Fibroblast of the conjunctiva (primary cell): ENCODE data around the gene ECEL1.
"Not testable (repeated sequence)": the region's sequence is repeated elsewhere in the genome, so short reads cannot be mapped to it uniquely, and the experiment has no call there.

Experiments
- DNase-seq: peaks from one replicate; pipeline ENCODE4 v3.0.0-alpha.2; 2010; ENCODE audit warnings: low read depth

The ECEL1 gene, protein sequence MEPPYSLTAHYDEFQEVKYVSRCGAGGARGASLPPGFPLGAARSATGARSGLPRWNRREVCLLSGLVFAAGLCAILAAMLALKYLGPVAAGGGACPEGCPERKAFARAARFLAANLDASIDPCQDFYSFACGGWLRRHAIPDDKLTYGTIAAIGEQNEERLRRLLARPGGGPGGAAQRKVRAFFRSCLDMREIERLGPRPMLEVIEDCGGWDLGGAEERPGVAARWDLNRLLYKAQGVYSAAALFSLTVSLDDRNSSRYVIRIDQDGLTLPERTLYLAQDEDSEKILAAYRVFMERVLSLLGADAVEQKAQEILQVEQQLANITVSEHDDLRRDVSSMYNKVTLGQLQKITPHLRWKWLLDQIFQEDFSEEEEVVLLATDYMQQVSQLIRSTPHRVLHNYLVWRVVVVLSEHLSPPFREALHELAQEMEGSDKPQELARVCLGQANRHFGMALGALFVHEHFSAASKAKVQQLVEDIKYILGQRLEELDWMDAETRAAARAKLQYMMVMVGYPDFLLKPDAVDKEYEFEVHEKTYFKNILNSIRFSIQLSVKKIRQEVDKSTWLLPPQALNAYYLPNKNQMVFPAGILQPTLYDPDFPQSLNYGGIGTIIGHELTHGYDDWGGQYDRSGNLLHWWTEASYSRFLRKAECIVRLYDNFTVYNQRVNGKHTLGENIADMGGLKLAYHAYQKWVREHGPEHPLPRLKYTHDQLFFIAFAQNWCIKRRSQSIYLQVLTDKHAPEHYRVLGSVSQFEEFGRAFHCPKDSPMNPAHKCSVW

DNA sequence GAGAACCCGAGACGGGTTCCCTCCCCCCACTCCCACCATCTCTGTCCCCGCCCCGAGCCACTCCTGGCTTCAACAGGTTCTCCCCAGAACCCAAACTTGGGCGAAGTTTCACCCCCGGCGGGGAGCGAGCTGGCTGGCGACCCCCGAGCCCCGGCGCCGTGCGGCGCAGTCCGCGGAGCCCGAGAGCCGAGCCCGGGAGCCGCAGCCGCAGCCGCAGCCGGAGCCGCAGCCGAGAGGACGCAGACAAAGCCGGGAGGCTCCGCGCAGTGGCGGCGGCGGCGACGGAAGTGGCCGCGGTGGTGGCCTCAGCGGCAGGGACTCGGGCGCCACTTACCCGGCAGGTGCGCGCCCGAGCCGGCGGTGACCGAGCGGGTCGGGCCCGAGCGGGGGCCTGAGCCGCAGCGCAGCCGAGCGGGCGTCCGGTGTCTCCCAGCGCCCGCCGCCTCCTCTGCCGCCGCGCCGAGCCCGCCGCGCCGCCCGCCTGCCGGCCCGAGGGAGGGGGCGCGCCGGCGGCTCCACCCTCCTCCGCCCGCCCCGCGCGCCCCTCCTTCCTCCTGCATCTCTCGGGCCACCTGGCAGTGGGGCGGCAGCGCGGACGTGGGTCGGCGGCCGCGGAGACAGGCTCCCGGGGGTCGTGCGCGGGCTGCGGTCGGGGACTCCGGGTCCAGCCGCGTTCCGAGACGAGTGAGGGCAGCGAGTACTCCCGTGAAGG is at the start of gene ECEL1:
ECEL1 (minus strand) TSS at position 450 of the 712 bp plus-strand sequence. CDS start 1,181 bp downstream, outside the sequence.
- DNase-seq: no peak

DNA sequence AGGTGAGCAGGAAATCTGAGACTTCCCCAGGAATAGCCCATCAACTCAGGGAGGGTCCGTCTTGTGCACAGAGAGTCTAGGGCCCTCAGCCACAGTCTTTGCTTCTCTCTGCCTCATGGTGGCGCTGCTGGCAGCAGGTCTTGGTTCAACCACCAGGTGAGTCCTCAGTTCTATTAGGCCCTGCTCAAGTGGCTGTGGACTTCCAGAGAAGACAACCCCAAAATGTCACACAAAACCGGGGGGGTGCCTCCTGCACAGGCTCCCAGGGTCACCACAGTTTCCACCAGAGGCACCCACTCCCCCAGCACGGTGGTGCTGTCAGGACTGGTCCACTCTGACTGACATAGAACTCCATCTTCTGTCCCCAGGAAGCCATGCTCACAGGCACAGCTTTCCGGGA is 49.4 kb upstream of the ECEL1 start:
- DNase-seq: no peak

DNA sequence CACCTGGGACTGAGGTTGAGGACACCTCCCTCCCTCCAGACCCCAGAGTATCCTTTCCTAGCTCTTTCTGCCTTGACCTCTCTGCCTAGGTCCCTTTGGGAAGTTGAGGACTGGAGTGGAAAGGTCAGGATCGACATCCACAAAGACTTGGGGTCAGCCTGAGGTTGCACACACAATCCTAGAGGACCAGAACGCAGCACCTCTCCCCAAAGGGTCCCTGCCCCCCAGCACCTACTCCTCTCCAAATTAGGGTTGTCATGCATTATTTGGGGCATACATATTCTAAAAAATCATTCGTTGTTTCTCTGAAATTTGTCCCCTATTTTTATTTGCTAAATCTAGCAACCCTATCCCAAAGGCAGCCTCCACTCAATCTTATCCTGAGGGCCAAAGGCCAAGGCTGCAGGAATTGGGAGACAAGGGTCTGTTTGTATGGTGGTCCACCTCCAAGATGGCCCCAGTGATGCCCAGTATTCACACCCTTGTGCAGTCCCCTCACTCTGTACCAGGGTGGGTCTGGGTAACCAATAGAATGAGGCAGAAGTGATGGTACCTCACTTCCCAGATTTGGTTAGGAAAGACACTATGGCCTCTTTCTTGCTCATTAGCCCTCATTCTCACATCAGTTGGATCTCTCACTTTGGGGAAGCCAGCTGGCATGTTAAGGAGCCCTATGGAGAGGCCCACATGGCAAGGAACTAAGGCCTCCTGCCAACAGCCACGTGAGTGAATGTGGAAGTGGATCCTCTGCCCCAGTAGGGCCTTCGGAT is 48.3 kb upstream of the ECEL1 start:
- no peak for DNase-seq

DNA sequence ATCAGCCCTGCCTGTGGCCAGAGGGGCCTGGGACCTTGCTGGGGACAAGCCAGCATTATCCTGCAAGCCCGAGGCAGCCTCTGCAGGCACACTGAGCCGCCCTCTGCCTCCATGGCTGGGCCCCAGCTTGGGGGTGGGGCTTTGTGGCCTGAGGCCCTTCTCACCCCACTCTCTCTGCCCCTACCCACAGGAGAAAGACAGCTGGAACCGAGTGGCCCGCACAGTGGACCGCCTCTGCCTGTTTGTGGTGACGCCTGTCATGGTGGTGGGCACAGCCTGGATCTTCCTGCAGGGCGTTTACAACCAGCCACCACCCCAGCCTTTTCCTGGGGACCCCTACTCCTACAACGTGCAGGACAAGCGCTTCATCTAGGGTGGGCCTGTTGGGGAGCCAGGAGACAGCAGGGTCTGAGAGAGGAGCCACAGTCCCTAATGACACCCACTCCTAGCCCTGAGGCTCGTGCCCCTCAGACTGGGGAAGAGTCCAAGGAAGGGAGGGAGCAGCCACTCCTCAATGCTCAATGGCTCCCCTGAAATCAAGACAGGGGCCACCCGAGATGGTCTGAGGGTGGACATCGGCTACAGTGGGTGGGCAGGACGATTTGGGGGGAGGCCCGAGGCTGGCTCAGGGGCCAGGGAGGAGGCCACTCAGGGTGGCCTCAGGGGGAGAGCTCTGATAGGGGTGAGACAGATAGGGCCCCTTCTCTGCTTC is 47.5 kb upstream of the ECEL1 start:
- no peak for DNase-seq

DNA sequence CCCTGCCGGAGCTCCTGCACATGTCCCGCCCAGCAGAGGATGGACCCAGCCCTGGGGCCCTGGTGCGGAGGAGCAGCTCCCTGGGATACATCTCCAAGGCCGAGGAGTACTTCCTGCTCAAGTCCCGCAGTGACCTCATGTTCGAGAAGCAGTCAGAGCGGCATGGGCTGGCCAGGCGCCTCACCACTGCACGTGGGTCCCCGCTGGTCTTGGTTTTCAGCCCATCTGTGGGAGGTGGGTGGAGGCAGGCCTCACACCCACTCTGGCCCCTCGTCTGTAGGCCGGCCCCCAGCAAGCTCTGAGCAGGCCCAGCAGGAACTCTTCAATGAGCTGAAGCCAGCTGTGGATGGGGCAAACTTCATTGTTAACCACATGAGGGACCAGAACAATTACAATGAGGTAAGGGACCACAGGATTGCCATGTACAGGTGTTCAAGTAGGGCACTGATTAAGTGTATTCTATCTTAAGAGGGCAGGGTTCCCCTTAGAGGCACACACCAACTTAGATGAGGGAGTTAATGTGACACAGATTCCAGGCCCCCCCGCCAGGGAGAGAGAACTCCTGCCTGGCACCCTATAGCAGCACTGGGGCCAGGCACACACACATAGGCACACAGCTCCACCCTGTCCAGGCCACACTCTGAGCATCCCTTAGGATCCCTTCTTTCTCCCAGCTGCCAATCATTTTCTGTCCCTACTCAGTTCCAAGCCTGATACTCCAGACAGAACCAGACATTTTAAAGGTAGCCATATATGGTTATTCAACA is 46.5 kb upstream of the ECEL1 start:
- no peak for DNase-seq

DNA sequence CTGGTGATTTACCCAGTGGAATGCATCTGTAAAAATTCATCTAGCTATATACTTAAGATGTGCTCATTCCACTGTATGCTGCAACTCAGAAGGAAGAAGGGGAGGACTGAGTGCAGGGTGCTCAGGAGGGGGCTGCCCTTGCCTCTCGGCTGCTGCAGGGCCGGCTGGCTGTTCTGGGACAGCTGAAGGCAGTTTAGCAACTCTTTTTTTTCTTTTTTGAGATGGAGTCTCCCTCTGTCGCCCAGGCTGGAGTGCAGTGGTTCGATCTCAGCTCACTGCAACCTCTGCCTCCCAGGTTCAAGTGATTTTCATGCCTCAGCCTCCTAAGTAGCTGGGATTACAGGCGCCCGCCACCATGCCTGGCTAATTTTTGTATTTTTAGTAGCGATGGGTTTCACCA is 45.2 kb upstream of the ECEL1 start:
- DNase-seq: not testable (repeated sequence)

DNA sequence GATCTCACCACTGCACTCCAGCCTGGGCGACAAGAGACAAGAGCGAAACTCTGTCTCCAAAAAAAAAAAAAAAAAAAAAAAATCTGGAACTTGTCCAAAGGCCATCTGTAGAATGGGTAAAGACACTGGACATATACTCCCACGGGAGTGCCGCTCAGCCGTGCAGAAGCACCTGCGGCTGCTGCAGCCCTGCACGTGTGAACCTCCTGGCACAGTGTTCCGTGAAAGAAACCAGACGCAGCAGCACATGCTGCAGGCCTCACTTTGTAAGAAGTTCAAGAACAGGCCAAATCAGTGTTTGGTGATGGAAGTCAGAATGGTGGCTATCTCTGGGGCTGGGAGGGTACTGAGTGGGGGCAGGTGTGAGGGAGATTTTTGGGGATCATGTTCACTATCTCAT is 44.8 kb upstream of the ECEL1 start:
- no peak for DNase-seq

DNA sequence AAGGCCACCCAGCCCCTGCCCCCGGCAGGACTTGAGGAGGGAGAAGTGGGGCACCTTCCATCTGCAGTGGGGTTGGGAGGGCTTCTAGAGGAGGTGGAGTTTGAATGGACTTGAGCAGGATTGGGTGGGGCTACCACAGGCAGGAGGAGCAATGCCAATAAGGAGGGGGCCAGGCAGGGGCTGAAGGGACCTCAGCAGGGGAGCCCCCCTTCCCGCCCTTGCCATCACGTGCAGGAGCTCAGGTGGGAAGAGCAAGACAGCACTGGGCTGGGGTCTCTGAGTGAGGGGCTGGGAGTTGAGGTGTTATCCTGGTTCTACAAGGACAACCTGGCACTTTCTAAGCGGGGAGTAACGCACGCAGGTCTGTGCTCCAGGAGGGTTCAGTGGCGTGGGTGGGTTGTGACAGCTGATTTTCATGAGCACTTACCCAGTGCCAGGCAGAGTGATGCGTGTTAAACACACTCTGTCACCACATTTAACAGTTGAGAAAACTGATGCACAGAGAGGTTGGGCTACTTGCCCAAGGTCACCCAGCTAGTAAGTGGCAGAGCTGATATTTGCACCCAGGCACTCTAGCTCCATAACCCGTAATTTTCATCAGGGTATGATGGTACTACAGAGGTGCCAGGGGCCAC is 43.1 kb upstream of the ECEL1 start:
- DNase-seq: no peak

DNA sequence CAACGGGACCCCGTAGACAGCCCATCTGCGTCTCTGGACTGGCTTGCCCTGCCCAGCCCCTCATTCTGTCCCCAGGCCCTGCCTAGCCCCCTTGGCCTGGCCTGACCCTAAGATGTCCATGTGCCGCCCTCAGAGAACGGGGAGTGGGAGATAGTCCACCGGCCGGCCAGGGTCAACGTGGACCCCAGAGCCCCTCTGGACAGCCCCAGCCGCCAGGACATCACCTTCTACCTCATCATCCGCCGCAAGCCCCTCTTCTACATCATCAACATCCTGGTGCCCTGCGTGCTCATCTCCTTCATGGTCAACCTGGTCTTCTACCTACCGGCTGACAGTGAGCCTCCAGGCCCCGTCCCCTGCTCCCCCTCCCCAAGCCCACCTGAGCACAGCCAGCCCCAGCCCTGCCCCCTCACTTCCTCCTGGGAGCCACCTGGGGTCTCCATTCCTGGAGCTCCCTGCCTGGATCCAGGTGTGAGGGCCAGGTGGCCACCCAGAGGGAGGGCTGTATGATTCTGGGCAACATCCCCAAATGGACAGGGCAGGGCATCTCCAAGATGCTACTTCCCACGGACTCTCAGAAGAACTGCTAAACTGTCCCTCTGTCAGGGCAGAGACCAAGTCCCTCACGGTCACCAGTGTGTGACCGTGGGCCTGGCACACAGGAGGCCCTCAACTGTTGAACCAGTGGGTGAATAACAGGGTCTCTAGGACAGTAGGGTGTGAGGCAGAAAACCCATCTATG is 42.3 kb upstream of the ECEL1 start:
- no peak for DNase-seq

DNA sequence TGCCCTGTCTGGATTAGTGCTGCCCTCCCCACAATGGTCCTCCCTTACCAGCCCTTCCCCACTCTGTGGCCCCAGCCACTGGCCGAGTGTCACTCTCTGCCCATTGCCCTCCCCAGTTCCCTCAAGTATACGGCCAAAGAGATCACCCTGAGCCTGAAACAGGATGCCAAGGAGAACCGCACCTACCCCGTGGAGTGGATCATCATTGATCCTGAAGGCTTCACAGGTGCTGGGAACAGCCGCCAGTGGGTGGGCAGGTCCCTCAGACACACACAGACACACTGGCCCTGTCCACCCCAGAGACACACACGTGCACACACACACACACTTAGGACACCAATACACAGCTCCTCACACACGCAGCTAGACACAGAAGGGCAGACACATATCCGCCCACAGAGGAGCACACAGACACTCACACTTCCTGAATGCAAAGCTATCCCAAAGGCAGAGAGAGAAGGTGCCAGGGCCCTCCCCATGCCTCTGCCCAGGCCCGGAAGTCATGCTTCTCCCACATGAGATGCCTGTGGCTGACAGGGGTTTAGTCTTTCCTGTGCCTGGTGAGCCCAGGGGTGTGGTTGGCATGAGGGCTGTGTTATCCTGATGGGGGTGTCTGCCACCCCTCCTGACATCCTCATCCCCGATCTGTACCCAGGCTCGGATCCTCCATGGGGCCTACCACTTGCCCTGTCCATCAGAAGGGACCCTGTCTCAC is 41.3 kb upstream of the ECEL1 start:
- DNase-seq: no peak

DNA sequence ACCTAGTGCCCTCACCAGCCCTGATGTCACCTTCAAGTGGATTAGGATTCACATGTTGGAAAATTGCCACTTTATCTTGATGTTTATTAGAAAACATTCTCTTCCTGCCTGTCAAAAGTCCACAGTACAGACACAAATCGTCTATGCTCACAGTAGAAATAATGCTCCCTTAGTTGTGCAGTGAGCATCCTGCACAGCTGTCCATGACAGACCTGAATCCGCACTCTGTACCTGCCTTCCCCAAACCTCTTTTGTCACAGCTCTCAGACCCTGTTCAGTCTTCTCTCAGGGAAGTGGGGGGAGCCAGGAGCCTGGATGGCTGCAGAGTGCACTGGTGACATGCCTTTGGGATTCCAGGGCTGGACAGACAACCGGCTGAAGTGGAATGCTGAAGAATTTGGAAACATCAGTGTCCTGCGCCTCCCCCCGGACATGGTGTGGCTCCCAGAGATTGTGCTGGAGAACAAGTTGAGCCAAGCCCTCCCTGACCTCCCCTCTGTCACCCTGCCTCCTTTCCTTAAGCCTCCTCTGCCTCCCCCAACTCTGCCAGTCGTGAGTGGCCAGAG is 40.4 kb upstream of the ECEL1 start:
- DNase-seq: no peak

DNA sequence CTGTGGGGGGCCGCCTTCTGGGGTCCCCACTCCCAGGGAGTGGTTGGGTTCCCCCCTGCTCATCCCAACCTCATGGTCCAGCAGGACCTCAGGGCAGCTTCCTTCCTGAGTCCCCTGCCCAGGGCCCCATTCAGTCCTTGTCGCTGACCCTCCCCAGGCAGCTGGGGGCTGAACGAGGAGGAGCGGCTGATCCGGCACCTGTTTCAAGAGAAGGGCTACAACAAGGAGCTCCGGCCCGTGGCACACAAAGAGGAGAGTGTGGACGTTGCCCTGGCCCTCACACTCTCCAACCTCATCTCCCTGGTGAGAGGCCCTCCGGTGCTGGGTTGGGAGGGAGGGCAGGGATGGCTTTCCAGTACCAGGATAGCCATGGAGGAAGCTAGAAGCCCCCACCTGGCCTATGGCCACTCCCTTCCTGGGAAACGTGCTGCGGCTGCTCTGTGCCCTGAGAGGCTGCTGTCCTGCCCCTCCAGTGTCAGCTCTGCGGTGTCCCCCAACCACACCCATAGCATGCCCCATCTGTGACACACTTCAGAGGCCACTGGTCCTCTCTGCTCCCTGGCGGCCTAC is 38.8 kb upstream of the ECEL1 start:
- DNase-seq: no peak

DNA sequence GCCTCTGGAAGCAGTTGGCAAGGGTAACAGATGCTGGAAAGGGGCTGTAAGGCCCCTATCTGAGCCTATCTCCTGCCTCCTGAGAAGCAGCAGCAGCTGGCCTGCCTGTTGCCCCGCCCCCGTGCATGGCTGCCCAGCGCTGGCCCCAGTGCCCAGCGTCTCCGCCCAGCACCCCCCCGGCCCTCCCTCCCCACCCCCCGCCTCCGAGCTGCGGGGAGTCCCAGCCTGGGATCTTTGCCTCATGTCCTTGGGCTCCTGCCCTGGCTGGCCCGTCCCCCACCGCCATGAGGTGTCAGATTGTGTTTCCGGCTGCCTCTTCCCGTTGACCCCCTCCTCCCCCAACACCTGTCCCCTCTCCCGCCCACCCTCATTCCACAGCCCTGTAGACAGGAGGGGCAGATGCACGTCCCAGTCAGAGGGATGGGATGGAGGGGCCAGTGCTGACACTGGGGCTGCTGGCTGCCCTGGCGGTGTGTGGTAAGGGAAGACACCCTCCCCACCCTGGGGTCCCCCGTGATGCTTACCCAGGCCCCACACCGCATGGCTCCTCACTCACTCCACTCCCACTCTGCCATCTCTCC is 38.2 kb upstream of the ECEL1 start, which contains the start of gene CHRND:
CHRND (plus strand) TSS at position 370 of the 581 bp plus-strand sequence; CDS start at position 426, 56 bp downstream.
- no peak for DNase-seq

DNA sequence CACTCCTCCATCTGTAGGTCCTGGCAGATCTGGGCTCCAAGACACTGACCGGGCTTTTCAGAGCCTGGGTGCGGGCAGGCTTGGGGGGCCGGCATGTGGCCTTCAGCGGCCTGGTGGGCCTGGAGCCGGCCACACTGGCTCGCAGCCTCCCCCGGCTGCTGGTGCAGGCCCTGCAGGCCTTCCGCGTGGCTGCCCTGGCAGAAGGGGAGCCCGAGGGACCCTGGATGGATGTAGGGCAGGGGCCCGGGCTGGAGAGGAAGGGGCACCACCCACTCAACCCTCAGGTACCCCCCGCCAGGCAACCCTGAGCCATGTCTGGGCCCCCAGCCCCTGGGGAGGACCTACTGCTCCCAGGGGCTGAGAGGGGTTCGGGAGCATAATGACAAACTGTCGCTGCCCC is 37.6 kb upstream of the ECEL1 start:
- no peak for DNase-seq

DNA sequence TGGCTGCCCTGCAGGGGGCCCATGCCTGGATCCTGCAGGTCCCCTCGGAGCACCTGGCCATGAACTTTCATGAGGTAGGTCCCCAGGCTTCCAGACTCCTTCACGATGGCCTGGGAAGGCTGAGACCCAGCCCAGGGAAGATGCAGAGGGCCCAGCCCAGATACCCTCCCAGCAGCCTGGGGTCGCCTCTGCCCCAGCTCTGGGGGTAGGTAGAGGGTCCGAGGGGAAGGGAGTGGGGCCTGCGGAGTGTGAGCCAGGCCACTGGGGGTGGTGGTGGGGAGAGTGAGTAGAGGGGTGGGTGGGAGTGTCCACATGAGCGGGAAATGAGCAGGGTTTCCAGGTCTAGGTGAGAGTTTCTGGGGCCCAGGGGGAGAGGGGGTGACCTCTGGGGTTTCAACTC is 37.1 kb upstream of the ECEL1 start:
- DNase-seq: no peak

DNA sequence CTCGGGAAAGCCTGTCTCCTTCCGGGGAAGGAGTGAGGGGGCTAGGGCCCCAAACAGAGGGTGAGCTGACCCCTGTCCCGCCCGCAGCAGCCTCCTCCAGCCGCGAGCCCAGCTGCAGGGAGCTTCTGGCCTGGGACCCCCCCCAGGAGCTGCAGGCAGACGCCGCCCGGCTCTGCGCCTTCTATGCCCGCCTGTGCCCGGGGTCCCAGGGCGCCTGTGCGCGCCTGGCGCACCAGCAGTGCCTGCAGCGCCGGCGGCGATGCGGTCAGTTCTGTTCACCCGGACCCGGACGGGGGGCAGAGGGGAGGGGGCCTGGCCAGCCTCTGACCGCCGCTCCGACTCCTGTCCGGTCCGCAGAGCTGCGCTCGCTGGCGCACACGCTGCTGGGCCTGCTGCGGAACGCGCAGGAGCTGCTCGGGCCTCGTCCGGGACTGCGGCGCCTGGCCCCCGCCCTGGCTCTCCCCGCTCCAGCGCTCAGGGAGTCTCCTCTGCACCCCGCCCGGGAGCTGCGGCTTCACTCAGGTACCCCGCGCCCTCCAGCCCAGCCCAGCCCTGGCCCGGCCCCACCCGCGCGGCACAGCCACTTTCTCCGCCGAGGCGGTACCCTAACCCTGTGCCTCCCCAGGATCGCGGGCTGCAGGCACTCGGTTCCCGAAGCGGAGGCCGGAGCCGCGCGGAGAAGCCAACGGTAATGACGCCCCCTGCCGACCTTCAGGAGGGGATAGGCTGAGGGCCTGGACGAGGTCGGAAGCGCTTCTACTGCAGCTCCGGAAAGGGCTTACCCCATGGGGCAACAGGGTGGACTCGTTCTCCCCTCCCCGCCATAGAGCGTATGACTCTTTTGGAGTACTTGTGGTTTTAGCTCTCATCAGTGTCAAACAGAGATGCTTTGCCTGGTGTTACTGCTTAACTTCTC is 36.3 kb upstream of the ECEL1 start:
- no peak for DNase-seq

DNA sequence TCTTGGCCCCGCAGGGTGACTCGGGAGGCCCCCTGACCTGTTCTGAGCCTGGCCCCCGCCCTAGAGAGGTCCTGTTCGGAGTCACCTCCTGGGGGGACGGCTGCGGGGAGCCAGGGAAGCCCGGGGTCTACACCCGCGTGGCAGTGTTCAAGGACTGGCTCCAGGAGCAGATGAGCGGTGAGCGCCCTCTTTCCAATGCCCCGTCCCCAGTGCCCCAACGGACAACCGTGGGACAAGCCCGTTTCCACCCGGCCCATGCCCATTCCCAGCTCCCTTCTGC is 35.7 kb upstream of the ECEL1 start:
- no peak for DNase-seq
